HCT116 (cell line): ENCODE data around the gene ADNP2. TPM values are rescaled to one million over a fixed set of nuclear protein-coding genes. Genes with fewer than 3 reads are reported as not detected.

Experiments used
- ATAC-seq: fragments of 200-7000 bp; cut with Tn5 transposase; 2 replicates; pipeline ENCODE4 v1.9.1; 2020; ENCODE audit warnings: mild to moderate bottlenecking, moderate library complexity
- BruUV-seq: library from RNA; stranded (reverse); fragments of 400-500 nt; replicated peaks from 2 replicates; lab custom pipeline; 2021; lab: Mats Ljungman, UMichigan
- CTCF ChIA-PET: fragments of 300-600 bp; sonication (Branson Sonifier 250); formaldehyde crosslinking; loops from one replicate; lab custom pipeline; 2021; ENCODE audit warnings: antibody characterized with exemption; lab: Charles Lee
- POLR2A ChIA-PET: fragments of 300-600, 350-600 bp; sonication (Branson Sonifier 250); formaldehyde crosslinking; loops from one replicate; lab custom pipeline; 2021; ENCODE audit warnings: antibody characterized with exemption; lab: Charles Lee
- RAD21 ChIA-PET, 2 experiments: fragments of 300-600 bp; sonication (Branson Sonifier 250); formaldehyde crosslinking; loops; one replicate each; lab custom pipeline; 2023; ENCODE audit warnings: low total read pairs in 2 of 2; ENCODE audit not compliant: uncharacterized antibody in 2 of 2, unreplicated experiment in 2 of 2, low non-redundant PET in 1 of 2; lab: Charles Lee
- DNase-seq: peaks from one replicate; pipeline ENCODE4 v3.0.0-alpha.2; 2010; ENCODE audit warnings: low read depth, low spot score
- H2AFZ ChIP-seq: fragments of 200-600 bp; shearing (Covaris generic), sonication (generic); 2 replicates; pipeline ENCODE4 v1.6.1; 2017; ENCODE audit warnings: low read depth, mixed run types, mixed read lengths, antibody characterized with exemption, low read length; ENCODE audit not compliant: poor library complexity, severe bottlenecking
- H3K27ac ChIP-seq: 2 replicates; pipeline ENCODE4 v1.5.1; 2012; ENCODE audit warnings: low read depth, low read length
- H3K27me3 ChIP-seq: fragments of 200-600 bp; sonication (generic); 2 replicates; pipeline ENCODE4 v1.6.1; 2016; ENCODE audit warnings: mixed run types, low read length, mixed read lengths; ENCODE audit not compliant: insufficient read depth
- H3K36me3 ChIP-seq, 2 experiments: fragments of 200-500 bp in 1 of 2; fragments of 200-600 bp in 1 of 2; sonication (Bioruptor generic) in 1 of 2; sonication (generic) in 1 of 2; 2 replicates each; pipeline versions ENCODE4 v1.5.1 to v1.6.1; 2014 to 2016; ENCODE audit warnings: low read length in 2 of 2, inconsistent platforms in 1 of 2, mixed read lengths in 1 of 2, mixed run types in 1 of 2; ENCODE audit not compliant: insufficient read depth in 2 of 2, control insufficient read depth in 1 of 2
- H3K4me1 ChIP-seq, 2 experiments: fragments of 200-600 bp in 1 of 2; sonication (generic) in 1 of 2; 2 replicates each; pipeline versions ENCODE4 v1.5.1 to v1.6.1; 2012 to 2017; ENCODE audit warnings: low read length in 2 of 2, inconsistent platforms in 1 of 2, mild to moderate bottlenecking in 1 of 2, mixed read lengths in 1 of 2, mixed run types in 1 of 2, moderate library complexity in 1 of 2; ENCODE audit not compliant: insufficient read depth in 2 of 2, control insufficient read depth in 1 of 2
- H3K4me2 ChIP-seq: fragments of 200-600 bp; sonication (generic); 2 replicates; pipeline ENCODE4 v1.6.1; 2017; ENCODE audit warnings: mixed run types, low read length, mixed read lengths
- H3K4me3 ChIP-seq, 2 experiments: fragments of 200-600 bp in 1 of 2; sonication (generic) in 1 of 2; replicated peaks in 1 of 2; 2 replicates each; pipeline ENCODE4 v1.5.1; 2011 to 2016; ENCODE audit warnings: low read length in 2 of 2, control low read depth in 1 of 2, low read depth in 1 of 2, mild to moderate bottlenecking in 1 of 2, mixed read lengths in 1 of 2, mixed run types in 1 of 2
- H3K79me2 ChIP-seq: fragments of 200-600 bp; sonication (generic); 2 replicates; pipeline ENCODE4 v1.6.1; 2017; ENCODE audit warnings: mild to moderate bottlenecking, mixed run types, low read length, moderate library complexity, mixed read lengths; ENCODE audit not compliant: insufficient read depth
- H3K9ac ChIP-seq: fragments of 200-600 bp; sonication (generic); 2 replicates; pipeline ENCODE4 v1.6.1; 2016; ENCODE audit warnings: low read length, mixed read lengths
- H3K9me2 ChIP-seq: fragments of 200-600 bp; sonication (generic), shearing (Covaris generic); 2 replicates; pipeline ENCODE4 v1.6.1; 2017; ENCODE audit warnings: mixed run types, mild to moderate bottlenecking, moderate library complexity; ENCODE audit not compliant: insufficient read depth
- H3K9me3 ChIP-seq, 2 experiments: fragments of 200-500 bp in 1 of 2; fragments of 200-600 bp in 1 of 2; sonication (Bioruptor generic) in 1 of 2; sonication (generic) in 1 of 2; 2 replicates each; pipeline ENCODE4 v1.6.1; 2014 to 2017; ENCODE audit warnings: low read length in 2 of 2, mixed read lengths in 2 of 2, inconsistent platforms in 1 of 2, low read depth in 1 of 2, mild to moderate bottlenecking in 1 of 2, mixed run types in 1 of 2, moderate library complexity in 1 of 2; ENCODE audit not compliant: control insufficient read depth in 1 of 2, insufficient read depth in 1 of 2
- H4K20me1 ChIP-seq: fragments of 200-600 bp; sonication (generic), shearing (Covaris generic); 2 replicates; pipeline ENCODE4 v1.6.1; 2017; ENCODE audit warnings: mixed run types, mild to moderate bottlenecking, moderate library complexity; ENCODE audit not compliant: insufficient read depth
- CBX3 ChIP-seq: IDR thresholded peaks from 2 replicates; pipeline ENCODE4 v1.6.1; 2012; ENCODE audit warnings: low read depth
- CEBPB ChIP-seq: IDR thresholded peaks from 2 replicates; pipeline ENCODE4 v1.6.1; 2012; ENCODE audit warnings: low read depth
- ELF1 ChIP-seq: IDR thresholded peaks from 2 replicates; pipeline ENCODE4 v1.6.1; 2012; ENCODE audit warnings: low read depth, borderline replicate concordance
- FOSL1 ChIP-seq: IDR thresholded peaks from 2 replicates; pipeline ENCODE4 v1.6.1; 2012; ENCODE audit warnings: low read depth
- POLR2A ChIP-seq: IDR thresholded peaks from 2 replicates; pipeline ENCODE4 v1.7.0; 2011; ENCODE audit warnings: borderline replicate concordance; ENCODE audit not compliant: insufficient read depth, insufficient read length; ENCODE audit errors: extremely low read depth
- SIN3A ChIP-seq: IDR thresholded peaks from 2 replicates; pipeline ENCODE4 v1.6.1; 2012; ENCODE audit warnings: low read depth
- SP1 ChIP-seq: IDR thresholded peaks from 2 replicates; pipeline ENCODE4 v1.6.1; 2012; ENCODE audit warnings: low read depth
- YY1 ChIP-seq: IDR thresholded peaks from 2 replicates; pipeline ENCODE4 v1.6.1; 2011; ENCODE audit warnings: low read length, low read depth, moderate library complexity, mild to moderate bottlenecking; ENCODE audit not compliant: insufficient replicate concordance; ENCODE audit errors: extremely low read depth
- intact Hi-C: fragments of 100-400 bp; cut with micrococcal nuclease; formaldehyde crosslinking; loops from 2 replicates; pipeline ENCODE4 v1.10.0; 2022
- total RNA-seq: library from RNA; stranded (reverse); gene quantifications from one replicate; pipeline ENCODE4 v1.2.1, GENCODE V29; 2021; ENCODE audit not compliant: unreplicated experiment
- TF ChIP-seq, protein P1 (sequence below): IDR thresholded peaks from 2 replicates; pipeline ENCODE4 v1.6.1; 2012
- TF ChIP-seq, protein P2 (sequence below): IDR thresholded peaks from 2 replicates; pipeline ENCODE4 v1.6.1; 2012
- TF ChIP-seq, protein P3 (sequence below): IDR thresholded peaks from 2 replicates; pipeline ENCODE4 v1.6.1; 2011; ENCODE audit warnings: mild to moderate bottlenecking, low read length, moderate library complexity; ENCODE audit not compliant: insufficient replicate concordance; ENCODE audit errors: extremely low read depth
- TF ChIP-seq, protein P4 (sequence below), 3 experiments: fragments of 200-600 bp in 1 of 3; sonication (generic) in 1 of 3; IDR thresholded peaks in 2 of 3; conservative IDR thresholded peaks in 1 of 3; 2 replicates each; pipeline ENCODE4 v1.5.1; 2012 to 2017; ENCODE audit warnings: low read depth in 2 of 3, low read length in 2 of 3, antibody characterized with exemption in 1 of 3, borderline replicate concordance in 1 of 3, control low read depth in 1 of 3, mild to moderate bottlenecking in 1 of 3, mixed read lengths in 1 of 3, mixed run types in 1 of 3, moderate library complexity in 1 of 3; ENCODE audit not compliant: insufficient read depth in 1 of 3
- TF ChIP-seq, protein P5 (sequence below): IDR thresholded peaks from 2 replicates; pipeline ENCODE4 v1.6.1; 2012; ENCODE audit warnings: low read depth

The ADNP2 gene
- total RNA-seq, 1 experiment from 2014 or later: 45.4 TPM

DNA sequence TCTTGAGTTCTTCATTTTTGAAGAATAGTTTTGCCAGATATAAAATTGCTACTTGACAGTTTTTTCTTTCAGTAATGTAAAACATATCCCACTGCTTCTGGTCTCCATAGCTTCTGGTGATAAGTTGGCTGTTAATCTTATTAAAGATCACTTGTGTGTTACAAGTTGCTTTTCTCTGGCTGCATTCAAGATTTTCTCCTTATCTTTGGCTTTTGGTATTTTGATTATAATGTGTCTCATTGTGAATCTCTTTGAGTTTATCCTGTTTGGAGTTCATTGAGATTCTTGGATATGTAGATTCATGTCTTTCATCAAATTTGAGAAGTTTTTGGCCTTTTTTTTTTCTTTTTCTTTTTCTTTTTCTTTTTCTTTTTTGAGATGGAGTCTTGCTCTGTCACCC is 20.2 kb upstream of the ADNP2 start:
- no peak overlapping the region for H3K27ac ChIP-seq
- ATAC-seq: no peak
- BruUV-seq: no TSS peak
- no peak for DNase-seq
- TF ChIP-seq CBX3 (peak; percentile 46; the same call in 1 of the 2 replicates), YY1 (no peak)
- TF ChIP-seq, protein P1, sequence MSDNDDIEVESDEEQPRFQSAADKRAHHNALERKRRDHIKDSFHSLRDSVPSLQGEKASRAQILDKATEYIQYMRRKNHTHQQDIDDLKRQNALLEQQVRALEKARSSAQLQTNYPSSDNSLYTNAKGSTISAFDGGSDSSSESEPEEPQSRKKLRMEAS: no peak
- no peak overlapping the region for H2AFZ ChIP-seq
- no peaks in the 10 kb centered on the region for H3K79me2 ChIP-seq
- H3K36me3 ChIP-seq: no peaks in the 10 kb centered on the region
- H3K9ac ChIP-seq: no peak overlapping the region
- no peak overlapping the region for H3K4me3 ChIP-seq
- POLR2A ChIA-PET: no interaction called here
- H3K4me2 ChIP-seq: no peak overlapping the region
- H3K4me1 ChIP-seq: no peaks in the 10 kb centered on the region
- RAD21 ChIA-PET: no interaction called here
- peaks cover 4 to 17% of the 10 kb centered on the region in 2 experiments for H3K9me3 ChIP-seq
- intact Hi-C loops: no loop called here
- no peaks in the 10 kb centered on the region for H3K27me3 ChIP-seq
- no peaks in the 10 kb centered on the region for H3K9me2 ChIP-seq
- CTCF ChIA-PET: no interaction called here
- H4K20me1 ChIP-seq: no peaks in the 10 kb centered on the region

DNA sequence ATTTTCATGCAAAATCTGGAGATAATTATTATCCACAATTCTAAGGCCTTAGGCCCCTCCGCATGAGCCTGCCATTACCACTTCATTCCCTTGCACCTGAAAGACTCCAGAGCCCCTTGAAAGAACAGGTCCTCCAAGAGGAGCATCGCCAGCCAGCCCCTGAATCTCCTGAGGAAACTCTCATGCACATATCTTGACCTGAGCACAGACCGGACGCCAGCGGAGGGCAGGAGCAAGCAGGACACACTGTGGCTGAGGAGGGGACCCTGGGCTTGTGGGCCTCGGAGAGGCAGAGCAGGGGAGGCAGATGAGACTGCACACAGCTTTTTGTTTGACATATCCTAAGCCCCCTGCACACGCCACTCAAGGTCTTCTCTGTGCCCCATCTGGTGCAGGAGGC is 13.6 kb upstream of the ADNP2 start:
- Histone ChIP-seq H3K27me3 (no peaks in the 10 kb centered on the region), H3K4me1 (no peaks in the 10 kb centered on the region), H3K9me3 (peaks cover 0 to 2% of the 10 kb centered on the region in 2 experiments; a peak in 1 of 4 replicates), H3K79me2 (no peaks in the 10 kb centered on the region), H3K9ac (no peak overlapping the region), H3K27ac (no peak overlapping the region), H4K20me1 (no peaks in the 10 kb centered on the region), H2AFZ (no peak overlapping the region), H3K4me3 (no peak overlapping the region), H3K9me2 (no peaks in the 10 kb centered on the region), H3K36me3 (no peaks in the 10 kb centered on the region), H3K4me2 (no peak overlapping the region)
- RAD21 ChIA-PET: no interaction called here
- POLR2A ChIA-PET: no interaction called here
- DNase-seq (no peak), ATAC-seq (no peak)
- intact Hi-C loops: no loop called here
- CTCF ChIA-PET: no interaction called here
- BruUV-seq: no TSS peak
- TF ChIP-seq CEBPB: no peak
- no peak for TF ChIP-seq POLR2A
- TF ChIP-seq, protein P2, sequence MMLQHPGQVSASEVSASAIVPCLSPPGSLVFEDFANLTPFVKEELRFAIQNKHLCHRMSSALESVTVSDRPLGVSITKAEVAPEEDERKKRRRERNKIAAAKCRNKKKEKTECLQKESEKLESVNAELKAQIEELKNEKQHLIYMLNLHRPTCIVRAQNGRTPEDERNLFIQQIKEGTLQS: no peak
- TF ChIP-seq ELF1: no peak
- no peak for TF ChIP-seq SIN3A
- no peak for TF ChIP-seq SP1
- no peak for TF ChIP-seq FOSL1
- TF ChIP-seq, protein P3, sequence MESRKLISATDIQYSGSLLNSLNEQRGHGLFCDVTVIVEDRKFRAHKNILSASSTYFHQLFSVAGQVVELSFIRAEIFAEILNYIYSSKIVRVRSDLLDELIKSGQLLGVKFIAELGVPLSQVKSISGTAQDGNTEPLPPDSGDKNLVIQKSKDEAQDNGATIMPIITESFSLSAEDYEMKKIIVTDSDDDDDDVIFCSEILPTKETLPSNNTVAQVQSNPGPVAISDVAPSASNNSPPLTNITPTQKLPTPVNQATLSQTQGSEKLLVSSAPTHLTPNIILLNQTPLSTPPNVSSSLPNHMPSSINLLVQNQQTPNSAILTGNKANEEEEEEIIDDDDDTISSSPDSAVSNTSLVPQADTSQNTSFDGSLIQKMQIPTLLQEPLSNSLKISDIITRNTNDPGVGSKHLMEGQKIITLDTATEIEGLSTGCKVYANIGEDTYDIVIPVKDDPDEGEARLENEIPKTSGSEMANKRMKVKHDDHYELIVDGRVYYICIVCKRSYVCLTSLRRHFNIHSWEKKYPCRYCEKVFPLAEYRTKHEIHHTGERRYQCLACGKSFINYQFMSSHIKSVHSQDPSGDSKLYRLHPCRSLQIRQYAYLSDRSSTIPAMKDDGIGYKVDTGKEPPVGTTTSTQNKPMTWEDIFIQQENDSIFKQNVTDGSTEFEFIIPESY: no peak
- TF ChIP-seq, protein P4, sequence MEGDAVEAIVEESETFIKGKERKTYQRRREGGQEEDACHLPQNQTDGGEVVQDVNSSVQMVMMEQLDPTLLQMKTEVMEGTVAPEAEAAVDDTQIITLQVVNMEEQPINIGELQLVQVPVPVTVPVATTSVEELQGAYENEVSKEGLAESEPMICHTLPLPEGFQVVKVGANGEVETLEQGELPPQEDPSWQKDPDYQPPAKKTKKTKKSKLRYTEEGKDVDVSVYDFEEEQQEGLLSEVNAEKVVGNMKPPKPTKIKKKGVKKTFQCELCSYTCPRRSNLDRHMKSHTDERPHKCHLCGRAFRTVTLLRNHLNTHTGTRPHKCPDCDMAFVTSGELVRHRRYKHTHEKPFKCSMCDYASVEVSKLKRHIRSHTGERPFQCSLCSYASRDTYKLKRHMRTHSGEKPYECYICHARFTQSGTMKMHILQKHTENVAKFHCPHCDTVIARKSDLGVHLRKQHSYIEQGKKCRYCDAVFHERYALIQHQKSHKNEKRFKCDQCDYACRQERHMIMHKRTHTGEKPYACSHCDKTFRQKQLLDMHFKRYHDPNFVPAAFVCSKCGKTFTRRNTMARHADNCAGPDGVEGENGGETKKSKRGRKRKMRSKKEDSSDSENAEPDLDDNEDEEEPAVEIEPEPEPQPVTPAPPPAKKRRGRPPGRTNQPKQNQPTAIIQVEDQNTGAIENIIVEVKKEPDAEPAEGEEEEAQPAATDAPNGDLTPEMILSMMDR (IDR thresholded peaks at IDR 0.05 in 2 of 3, conservative IDR thresholded peaks at IDR 0.05 in 1 of 3; ENCODE audit: borderline replicate concordance in 1 of 3, insufficient read depth in 1 of 3, low read depth in 2 of 3, low read length in 2 of 3): no peak
- TF ChIP-seq, protein P5, sequence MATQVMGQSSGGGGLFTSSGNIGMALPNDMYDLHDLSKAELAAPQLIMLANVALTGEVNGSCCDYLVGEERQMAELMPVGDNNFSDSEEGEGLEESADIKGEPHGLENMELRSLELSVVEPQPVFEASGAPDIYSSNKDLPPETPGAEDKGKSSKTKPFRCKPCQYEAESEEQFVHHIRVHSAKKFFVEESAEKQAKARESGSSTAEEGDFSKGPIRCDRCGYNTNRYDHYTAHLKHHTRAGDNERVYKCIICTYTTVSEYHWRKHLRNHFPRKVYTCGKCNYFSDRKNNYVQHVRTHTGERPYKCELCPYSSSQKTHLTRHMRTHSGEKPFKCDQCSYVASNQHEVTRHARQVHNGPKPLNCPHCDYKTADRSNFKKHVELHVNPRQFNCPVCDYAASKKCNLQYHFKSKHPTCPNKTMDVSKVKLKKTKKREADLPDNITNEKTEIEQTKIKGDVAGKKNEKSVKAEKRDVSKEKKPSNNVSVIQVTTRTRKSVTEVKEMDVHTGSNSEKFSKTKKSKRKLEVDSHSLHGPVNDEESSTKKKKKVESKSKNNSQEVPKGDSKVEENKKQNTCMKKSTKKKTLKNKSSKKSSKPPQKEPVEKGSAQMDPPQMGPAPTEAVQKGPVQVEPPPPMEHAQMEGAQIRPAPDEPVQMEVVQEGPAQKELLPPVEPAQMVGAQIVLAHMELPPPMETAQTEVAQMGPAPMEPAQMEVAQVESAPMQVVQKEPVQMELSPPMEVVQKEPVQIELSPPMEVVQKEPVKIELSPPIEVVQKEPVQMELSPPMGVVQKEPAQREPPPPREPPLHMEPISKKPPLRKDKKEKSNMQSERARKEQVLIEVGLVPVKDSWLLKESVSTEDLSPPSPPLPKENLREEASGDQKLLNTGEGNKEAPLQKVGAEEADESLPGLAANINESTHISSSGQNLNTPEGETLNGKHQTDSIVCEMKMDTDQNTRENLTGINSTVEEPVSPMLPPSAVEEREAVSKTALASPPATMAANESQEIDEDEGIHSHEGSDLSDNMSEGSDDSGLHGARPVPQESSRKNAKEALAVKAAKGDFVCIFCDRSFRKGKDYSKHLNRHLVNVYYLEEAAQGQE: no peak
